H1 (cell line): ENCODE measurements around the gene SPTBN1. TPM values are rescaled to one million over a fixed set of nuclear protein-coding genes. Genes with fewer than 3 reads are reported as not detected.

ENCODE experiments used
- CTCF ChIA-PET: fragments of 300-600 bp; sonication (Branson Sonifier 250); formaldehyde crosslinking; loops from one replicate; lab custom pipeline; 2021; ENCODE audit not compliant: partially characterized antibody; lab: Charles Lee
- POLR2A ChIA-PET: fragments of 300-600 bp; sonication (Branson Sonifier 250); formaldehyde crosslinking; loops from one replicate; lab custom pipeline; 2021; ENCODE audit warnings: inconsistent platforms; ENCODE audit not compliant: partially characterized antibody; lab: Charles Lee
- DNase-seq, 2 experiments: peaks; one replicate each; pipeline versions ENCODE4 v3.0.0 to v3.0.0-alpha.2; 2010 to 2022; ENCODE audit warnings: low spot score in 2 of 2, low read depth in 1 of 2, mixed read lengths in 1 of 2
- FAIRE-seq: peaks from 2 replicates; lab custom pipeline; 2011; peaks lifted over from hg19 to GRCh38; lab: Jason Lieb, UNC
- H2AFZ ChIP-seq: 2 replicates; pipeline ENCODE4 v1.8.1; 2012; ENCODE audit warnings: low read length, inconsistent platforms
- H2AK5ac ChIP-seq: 2 replicates; pipeline ENCODE4 v1.6.1; 2013; ENCODE audit warnings: low read depth, low read length
- H2BK120ac ChIP-seq: replicated peaks from 2 replicates; pipeline ENCODE3; 2013; ENCODE audit warnings: low read depth, low read length, inconsistent platforms
- H2BK12ac ChIP-seq: 2 replicates; pipeline ENCODE4 v1.6.1; 2013; ENCODE audit warnings: low read depth, low read length
- H2BK15ac ChIP-seq: 2 replicates; pipeline ENCODE4 v1.6.1; 2013; ENCODE audit warnings: low read length
- H2BK20ac ChIP-seq: 2 replicates; pipeline ENCODE4 v1.6.1; 2013; ENCODE audit warnings: low read length
- H2BK5ac ChIP-seq: 2 replicates; pipeline ENCODE4 v1.6.1; 2013; ENCODE audit warnings: low read depth, low read length
- H3K14ac ChIP-seq: 2 replicates; pipeline ENCODE4 v1.6.1; 2013; ENCODE audit warnings: inconsistent platforms; ENCODE audit not compliant: insufficient read length
- H3K18ac ChIP-seq: 2 replicates; pipeline ENCODE4 v1.6.1; 2013; ENCODE audit warnings: low read length; ENCODE audit errors: extremely low read depth
- H3K23ac ChIP-seq: 2 replicates; pipeline ENCODE4 v1.6.1; 2013; ENCODE audit warnings: inconsistent platforms; ENCODE audit not compliant: insufficient read length
- H3K23me2 ChIP-seq: 2 replicates; pipeline ENCODE4 v1.6.1; 2013; ENCODE audit warnings: low read depth, low read length
- H3K27ac ChIP-seq: 2 replicates; pipeline ENCODE4 v1.6.1; 2011; ENCODE audit warnings: low read depth, low read length, inconsistent platforms
- H3K27me3 ChIP-seq, 4 experiments: replicated peaks in 1 of 4; 1 replicate in 1 of 4; 2 replicates in 3 of 4; pipeline versions ENCODE4 v1.6.1 to v1.8.1; 2011 to 2013; ENCODE audit warnings: low read length in 3 of 4, mild to moderate bottlenecking in 3 of 4, inconsistent platforms in 2 of 4, mixed read lengths in 2 of 4, moderate library complexity in 1 of 4; ENCODE audit not compliant: control insufficient read depth in 3 of 4, insufficient read depth in 3 of 4; ENCODE audit errors: extremely low read depth in 1 of 4
- H3K36me3 ChIP-seq, 4 experiments: 2 replicates each; pipeline versions ENCODE4 v1.6.1 to v1.8.1; 2011 to 2013; ENCODE audit warnings: mild to moderate bottlenecking in 4 of 4, low read length in 3 of 4, moderate library complexity in 2 of 4, control low read depth in 1 of 4, inconsistent platforms in 1 of 4; ENCODE audit not compliant: insufficient read depth in 4 of 4, control insufficient read depth in 2 of 4
- H3K4ac ChIP-seq: replicated peaks from 2 replicates; pipeline ENCODE3; 2013; ENCODE audit warnings: low read length, low read depth, mixed read lengths, inconsistent platforms; ENCODE audit not compliant: insufficient read length
- H3K4me1 ChIP-seq, 4 experiments: replicated peaks in 1 of 4; 1 replicate in 1 of 4; 2 replicates in 3 of 4; pipeline versions ENCODE4 v1.6.1 to v1.8.1; 2011 to 2013; ENCODE audit warnings: low read length in 3 of 4, inconsistent platforms in 2 of 4, mixed read lengths in 1 of 4; ENCODE audit not compliant: insufficient read depth in 4 of 4, control insufficient read depth in 3 of 4
- H3K4me2 ChIP-seq, 2 experiments: 2 replicates each; pipeline versions ENCODE4 v1.6.1 to v1.8.1; 2011 to 2013; ENCODE audit warnings: low read depth in 2 of 2, low read length in 2 of 2, control low read depth in 1 of 2, inconsistent platforms in 1 of 2, mild to moderate bottlenecking in 1 of 2; ENCODE audit not compliant: insufficient read depth in 1 of 2
- H3K4me3 ChIP-seq, 4 experiments: fragments of 200-600, 300-600 bp in 1 of 4; sonication (generic), shearing (Covaris generic), sonication (Bioruptor Twin) in 1 of 4; 2 replicates each; pipeline versions ENCODE4 v1.5.1 to v1.8.1; 2011 to 2016; ENCODE audit warnings: low read length in 4 of 4, low read depth in 3 of 4, control low read depth in 2 of 4, inconsistent platforms in 2 of 4, mild to moderate bottlenecking in 2 of 4, mixed read lengths in 1 of 4, moderate library complexity in 1 of 4; ENCODE audit not compliant: insufficient read depth in 2 of 4; ENCODE audit errors: extremely low read depth in 1 of 4
- H3K56ac ChIP-seq: replicated peaks from 2 replicates; pipeline ENCODE3; 2013; ENCODE audit warnings: low read depth, mild to moderate bottlenecking, mixed read lengths, low read length, inconsistent platforms; ENCODE audit not compliant: insufficient read length
- H3K79me1 ChIP-seq: 2 replicates; pipeline ENCODE4 v1.6.1; 2013; ENCODE audit warnings: low read depth, low read length, control low read depth
- H3K79me2 ChIP-seq, 2 experiments: 2 replicates each; pipeline versions ENCODE4 v1.6.1 to v1.8.1; 2012 to 2013; ENCODE audit warnings: low read length in 2 of 2, mild to moderate bottlenecking in 2 of 2, inconsistent platforms in 1 of 2; ENCODE audit not compliant: insufficient read depth in 2 of 2, control insufficient read depth in 1 of 2
- H3K9ac ChIP-seq, 4 experiments: replicated peaks in 1 of 4; 1 replicate in 1 of 4; 2 replicates in 3 of 4; pipeline versions ENCODE4 v1.6.1 to v1.8.1; 2011 to 2013; ENCODE audit warnings: low read depth in 3 of 4, low read length in 3 of 4, control low read depth in 2 of 4, mild to moderate bottlenecking in 2 of 4, moderate library complexity in 2 of 4, inconsistent platforms in 1 of 4; ENCODE audit errors: extremely low read depth in 1 of 4
- H3K9me3 ChIP-seq, 2 experiments: 2 replicates each; pipeline versions ENCODE4 v1.6.1 to v1.8.1; 2012 to 2013; ENCODE audit warnings: mild to moderate bottlenecking in 2 of 2, moderate library complexity in 2 of 2, control low read depth in 1 of 2, inconsistent platforms in 1 of 2, low read depth in 1 of 2, low read length in 1 of 2, mixed read lengths in 1 of 2; ENCODE audit not compliant: insufficient read depth in 2 of 2
- H4K20me1 ChIP-seq, 2 experiments: replicated peaks in 1 of 2; 2 replicates each; pipeline versions ENCODE3 to v1.8.1; 2011 to 2013; ENCODE audit warnings: inconsistent platforms in 2 of 2, low read length in 2 of 2, mild to moderate bottlenecking in 1 of 2; ENCODE audit not compliant: insufficient read depth in 2 of 2, control insufficient read depth in 1 of 2
- H4K5ac ChIP-seq: 2 replicates; pipeline ENCODE4 v1.6.1; 2013; ENCODE audit warnings: low read length, low read depth, mixed read lengths, inconsistent platforms; ENCODE audit not compliant: insufficient read length
- H4K8ac ChIP-seq: 2 replicates; pipeline ENCODE4 v1.8.0; 2013; ENCODE audit warnings: mild to moderate bottlenecking, moderate library complexity, low read length, inconsistent platforms; ENCODE audit not compliant: insufficient read depth; ENCODE audit errors: extremely low read depth
- H4K91ac ChIP-seq: replicated peaks from 2 replicates; pipeline ENCODE3; 2013; ENCODE audit warnings: low read length, mixed read lengths, inconsistent platforms; ENCODE audit not compliant: insufficient read length
- TBP ChIP-seq: IDR thresholded peaks from 2 replicates; pipeline ENCODE4 v1.6.1; 2011; ENCODE audit warnings: low read depth, low read length, improper control_type of control experiment
- WGBS, 2 experiments: shearing (Covaris generic) in 1 of 2; methylation state at CpG; one replicate each; pipeline versions ENCODE4 v1.1.6 to v1.1.7; 2013 to 2015; ENCODE audit warnings: low lambda C conversion rate in 2 of 2, mixed read lengths in 2 of 2, inconsistent platforms in 1 of 2, low coverage in 1 of 2, missing lambda C conversion rate in 1 of 2; ENCODE audit not compliant: insufficient replicate concordance in 2 of 2, insufficient coverage in 1 of 2, insufficient read length in 1 of 2; ENCODE audit errors: extremely low coverage in 1 of 2, missing lambda C conversion rate in 1 of 2; 5-methylcytosine and 5-hydroxymethylcytosine counted together
- polyA plus RNA-seq, 7 experiments: library from polyadenylated mRNA; depleted of rRNA in 3 of 7; stranded (reverse) in 5 of 7; unstranded in 2 of 7; fragments of >200 nt in 5 of 7; fragments of 200-250 nt in 2 of 7; gene quantifications; 1 replicate in 5 of 7; 2 replicates in 1 of 7; 4 replicates in 1 of 7; pipeline versions ENCODE4 v1.2.1 to v1.2.3, GENCODE V29; 2011 to 2013; ENCODE audit warnings: missing spikeins in 2 of 7, mixed read lengths in 2 of 7
- total RNA-seq: library from RNA; stranded (reverse); fragmentation: NEBNext Ultra II Directional; extraction: Animal tissue kit (Norgen Biotek cat#: 25700); gene quantifications from 2 replicates; pipeline ENCODE4 v1.2.1, GENCODE V29; 2021

The SPTBN1 gene
- total and polyA plus RNA-seq, 2 of the 8 experiments (the other 6 are each of a cell fraction or from before 2014, with no cell fraction given), result 31.8 to 180 TPM

DNA sequence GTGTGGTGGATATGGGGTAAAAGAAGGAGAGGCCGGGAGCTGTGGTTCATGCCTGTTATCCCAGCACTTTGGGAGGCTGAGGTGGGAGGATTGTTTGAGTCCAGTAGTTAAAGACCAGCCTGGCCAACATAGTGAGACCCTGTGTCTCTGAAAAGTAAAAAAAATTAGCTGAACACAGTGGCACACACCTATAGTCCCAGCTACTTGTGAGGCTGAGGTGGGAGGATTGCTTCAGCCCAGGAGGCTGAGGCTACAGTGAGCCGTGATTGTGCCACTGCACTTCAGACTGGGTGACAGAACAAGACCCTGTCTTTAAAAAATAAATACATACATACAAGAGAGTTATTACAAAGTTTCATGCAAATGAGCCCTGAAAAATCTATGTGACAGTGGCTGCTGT lies 80.6 kb downstream of the SPTBN1 start:
- Histone ChIP-seq H2AK5ac (no peak overlapping the region), H3K79me2 (no peaks in the 10 kb centered on the region), H3K4me3 (no peak overlapping the region), H3K14ac (no peak overlapping the region), H3K27me3 (no peaks in the 10 kb centered on the region), H3K36me3 (no peaks in the 10 kb centered on the region; a peak in 1 of 8 replicates), H2BK5ac (no peak overlapping the region), H3K4me1 (no peaks in the 10 kb centered on the region), H3K79me1 (no peaks in the 10 kb centered on the region), H4K91ac (no peak overlapping the region), H4K20me1 (peaks cover 2% of the 10 kb centered on the region in 2 experiments), H3K56ac (no peak overlapping the region), H2AFZ (no peak overlapping the region), H3K23ac (no peak overlapping the region), H3K4ac (no peak overlapping the region), H3K9me3 (no peaks in the 10 kb centered on the region), H2BK120ac (no peak overlapping the region), H2BK20ac (no peak overlapping the region), H3K4me2 (no peak overlapping the region), H3K27ac (no peak overlapping the region), H2BK15ac (no peak overlapping the region), H4K8ac (no peak overlapping the region), H3K23me2 (no peaks in the 10 kb centered on the region), H3K18ac (no peak overlapping the region), H3K9ac (no peak overlapping the region), H4K5ac (no peak overlapping the region), H2BK12ac (no peak overlapping the region)
- 89% methylated on average over 2 of the region's 2 CpGs; no CpG with 5 or more reads in 1 of the 2 experiments for whole genome bisulfite sequencing, 2 experiments
- FAIRE-seq (no peak), DNase-seq (no peak)
- CTCF ChIA-PET, result interaction anchor here (0.9 to 2.4 kb wide), 3 partner anchors 12 to 375 kb away, joined by 3 to 12 read pairs (median 6); no protein-coding TSS in a partner anchor
- POLR2A ChIA-PET, result interaction anchor here (1.1 to 6.0 kb wide), 2 partner anchors 14 to 22 kb away, joined by 5 to 30 read pairs; no protein-coding TSS in a partner anchor
- no peak for TF ChIP-seq TBP
